Adrenal gland (tissue), 5 donors: ENCODE data around the gene NBEAL2.

Source experiments
- CTCF ChIP-seq, 6 experiments: fragments of 450-650 bp in 4 of 6; fragments of 200-600 bp in 2 of 6; sonication (generic) in 1 of 6; IDR thresholded peaks; 1 replicate in 5 of 6; 2 replicates in 1 of 6; pipeline versions ENCODE4 v1.5.1 to v1.8.0; 2016 to 2021; ENCODE audit warnings: antibody characterized with exemption in 6 of 6, mild to moderate bottlenecking in 2 of 6, moderate library complexity in 1 of 6
- POLR2A ChIP-seq, 2 donors: fragments of 450-650 bp; IDR thresholded peaks; one replicate each; pipeline ENCODE4 v1.6.1; 2017; ENCODE audit warnings: antibody characterized with exemption in 2 of 2, mild to moderate bottlenecking in 2 of 2, moderate library complexity in 1 of 2
- donor health status: DM: no; HTN: no; CAD: no.

- TF ChIP-seq CTCF (IDR thresholded peaks at IDR 0.05) (no peak), POLR2A (IDR thresholded peaks at IDR 0.05) (no peak)
These were observed 36.0 kb upstream of the NBEAL2 start for GRCh38 chr3:46943237-46944187.
